HepG2 (cell line): ENCODE data around the gene ELMOD3. TPM values are rescaled to one million over a fixed set of nuclear protein-coding genes. Genes with fewer than 3 reads are reported as not detected.
A peak's percentile ranks its signal among the peaks of the same experiment; 100 is the strongest.

Source experiments
- ADNP ChIP-seq: sonication (generic); formaldehyde crosslinking; IDR thresholded peaks from 2 replicates; pipeline ENCODE4 v1.4.0; 2020; ENCODE audit warnings: missing genetic modification reagents
- ARNT2 ChIP-seq: sonication (generic); formaldehyde crosslinking; IDR thresholded peaks from 2 replicates; pipeline ENCODE4 v1.8.0; 2022; ENCODE audit warnings: mild to moderate bottlenecking, low read depth, missing genetic modification reagents, moderate library complexity
- HDAC1 ChIP-seq: sonication (generic); formaldehyde crosslinking; IDR thresholded peaks from 2 replicates; pipeline ENCODE4 v1.5.1; 2020; ENCODE audit warnings: mild to moderate bottlenecking, missing genetic modification reagents
- MAFF ChIP-seq: IDR thresholded peaks from 2 replicates; pipeline ENCODE4 v1.6.1; 2011; ENCODE audit warnings: low read depth, low read length, improper control_type of control experiment
- SP4 ChIP-seq: sonication (generic); formaldehyde crosslinking; IDR thresholded peaks from 2 replicates; pipeline ENCODE4 v1.8.1; 2023; ENCODE audit warnings: mild to moderate bottlenecking, missing genetic modification reagents
- TAF1 ChIP-seq: sonication (generic); formaldehyde crosslinking; IDR thresholded peaks from 2 replicates; pipeline ENCODE4 v1.4.0; 2020; ENCODE audit warnings: missing genetic modification reagents
- ZNF460 ChIP-seq: sonication (generic); formaldehyde crosslinking; IDR thresholded peaks from 2 replicates; pipeline ENCODE4 v1.5.1; 2020; ENCODE audit warnings: missing genetic modification reagents, mild to moderate bottlenecking, borderline replicate concordance
- ZNF615 ChIP-seq: sonication (generic); formaldehyde crosslinking; IDR thresholded peaks from 2 replicates; pipeline ENCODE4 v1.5.0; 2020; ENCODE audit warnings: mild to moderate bottlenecking, missing genetic modification reagents, borderline replicate concordance
- ZNF788 ChIP-seq: sonication (generic); formaldehyde crosslinking; IDR thresholded peaks from 2 replicates; pipeline ENCODE4 v1.5.0; 2020; ENCODE audit warnings: mild to moderate bottlenecking, missing genetic modification reagents, borderline replicate concordance
- ZNF891 ChIP-seq: sonication (generic); formaldehyde crosslinking; IDR thresholded peaks from 2 replicates; pipeline ENCODE4 v1.5.0; 2020; ENCODE audit warnings: mild to moderate bottlenecking, missing genetic modification reagents
- polyA plus RNA-seq, 8 experiments: library from polyadenylated mRNA; depleted of rRNA in 3 of 8; stranded (reverse) in 7 of 8; unstranded in 1 of 8; fragments of >200 nt; fragmentation: Illumina TruSeq in 4 of 8; extraction: Trizol in 4 of 8; gene quantifications; 2 replicates each; pipeline versions ENCODE4 v1.2.1 to v1.2.3, GENCODE V29; 2011 to 2016; ENCODE audit warnings: low read depth in 4 of 8, missing spikeins in 1 of 8, mixed read lengths in 1 of 8; ENCODE audit not compliant: insufficient read depth in 1 of 8
- total RNA-seq, 5 experiments: library from RNA; depleted of rRNA; stranded (reverse); fragments of >200 nt; fragmentation: Illumina TruSeq; extraction: Trizol; gene quantifications; 2 replicates each; pipeline ENCODE4 v1.2.3, GENCODE V29; 2016; ENCODE audit warnings: low read depth in 1 of 5
- TF ChIP-seq, protein P1 (sequence below): sonication (generic); formaldehyde crosslinking; IDR thresholded peaks from 2 replicates; pipeline ENCODE4 v1.5.0; 2020; ENCODE audit warnings: mild to moderate bottlenecking, missing genetic modification reagents, borderline replicate concordance
- TF ChIP-seq, protein P2 (sequence below): sonication (generic); formaldehyde crosslinking; IDR thresholded peaks from 2 replicates; pipeline ENCODE4 v1.5.1; 2020; ENCODE audit warnings: missing genetic modification reagents, mild to moderate bottlenecking, borderline replicate concordance
- TF ChIP-seq, protein P3 (sequence below): sonication (generic); formaldehyde crosslinking; IDR thresholded peaks from 2 replicates; pipeline ENCODE4 v1.5.0; 2020; ENCODE audit warnings: mild to moderate bottlenecking, missing genetic modification reagents, moderate library complexity
- TF ChIP-seq, protein P4 (sequence below): sonication (generic); formaldehyde crosslinking; IDR thresholded peaks from 2 replicates; pipeline ENCODE4 v1.4.0; 2020; ENCODE audit warnings: missing genetic modification reagents

ELMOD3 gene
- total and polyA plus RNA-seq, 2 of the 13 experiments (the other 11 are each of a cell fraction or from before 2014, with no cell fraction given), result 13.3 to 19.5 TPM

DNA sequence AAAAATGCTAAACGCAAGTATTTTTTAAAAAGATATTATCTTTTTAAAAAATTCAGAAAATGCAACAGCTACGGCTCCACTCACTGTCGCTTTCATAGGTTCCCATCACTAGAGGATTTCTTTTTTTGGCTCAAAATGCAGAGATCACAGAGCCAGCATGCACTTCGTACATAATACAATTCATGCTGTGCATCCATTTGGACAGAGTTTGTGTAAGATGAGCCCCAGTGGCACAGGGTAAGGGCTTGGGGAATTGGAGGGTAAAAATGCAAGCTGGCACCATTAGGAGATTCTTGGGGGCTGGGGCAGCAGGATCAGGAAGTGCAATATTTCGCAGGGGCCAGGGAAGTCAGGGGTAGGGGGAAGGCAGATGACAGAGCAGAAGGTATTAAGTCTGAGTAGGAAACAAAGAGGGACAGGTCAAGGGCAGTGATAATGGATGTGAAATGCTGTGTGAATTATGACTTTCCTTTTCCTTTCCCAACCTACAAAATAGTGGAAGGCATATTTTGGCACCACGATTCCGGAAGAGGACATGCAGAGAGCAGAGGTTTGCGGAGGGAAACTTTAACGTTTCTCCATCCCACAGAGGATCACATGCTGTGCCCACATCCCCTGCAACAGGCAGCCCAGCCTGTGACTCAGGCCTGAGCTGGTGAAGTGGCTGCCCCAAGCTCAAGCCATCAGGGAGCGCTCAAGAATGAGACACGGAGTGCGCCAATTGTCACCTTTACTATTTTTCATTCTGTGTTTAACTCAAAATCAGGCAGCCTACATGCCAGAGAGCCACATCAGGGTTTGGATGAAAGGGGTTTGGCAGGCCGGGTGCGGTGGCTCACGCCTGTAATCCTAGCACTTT is 50.9 kb downstream of the ELMOD3 start (continued):
- TF ChIP-seq, protein P1, sequence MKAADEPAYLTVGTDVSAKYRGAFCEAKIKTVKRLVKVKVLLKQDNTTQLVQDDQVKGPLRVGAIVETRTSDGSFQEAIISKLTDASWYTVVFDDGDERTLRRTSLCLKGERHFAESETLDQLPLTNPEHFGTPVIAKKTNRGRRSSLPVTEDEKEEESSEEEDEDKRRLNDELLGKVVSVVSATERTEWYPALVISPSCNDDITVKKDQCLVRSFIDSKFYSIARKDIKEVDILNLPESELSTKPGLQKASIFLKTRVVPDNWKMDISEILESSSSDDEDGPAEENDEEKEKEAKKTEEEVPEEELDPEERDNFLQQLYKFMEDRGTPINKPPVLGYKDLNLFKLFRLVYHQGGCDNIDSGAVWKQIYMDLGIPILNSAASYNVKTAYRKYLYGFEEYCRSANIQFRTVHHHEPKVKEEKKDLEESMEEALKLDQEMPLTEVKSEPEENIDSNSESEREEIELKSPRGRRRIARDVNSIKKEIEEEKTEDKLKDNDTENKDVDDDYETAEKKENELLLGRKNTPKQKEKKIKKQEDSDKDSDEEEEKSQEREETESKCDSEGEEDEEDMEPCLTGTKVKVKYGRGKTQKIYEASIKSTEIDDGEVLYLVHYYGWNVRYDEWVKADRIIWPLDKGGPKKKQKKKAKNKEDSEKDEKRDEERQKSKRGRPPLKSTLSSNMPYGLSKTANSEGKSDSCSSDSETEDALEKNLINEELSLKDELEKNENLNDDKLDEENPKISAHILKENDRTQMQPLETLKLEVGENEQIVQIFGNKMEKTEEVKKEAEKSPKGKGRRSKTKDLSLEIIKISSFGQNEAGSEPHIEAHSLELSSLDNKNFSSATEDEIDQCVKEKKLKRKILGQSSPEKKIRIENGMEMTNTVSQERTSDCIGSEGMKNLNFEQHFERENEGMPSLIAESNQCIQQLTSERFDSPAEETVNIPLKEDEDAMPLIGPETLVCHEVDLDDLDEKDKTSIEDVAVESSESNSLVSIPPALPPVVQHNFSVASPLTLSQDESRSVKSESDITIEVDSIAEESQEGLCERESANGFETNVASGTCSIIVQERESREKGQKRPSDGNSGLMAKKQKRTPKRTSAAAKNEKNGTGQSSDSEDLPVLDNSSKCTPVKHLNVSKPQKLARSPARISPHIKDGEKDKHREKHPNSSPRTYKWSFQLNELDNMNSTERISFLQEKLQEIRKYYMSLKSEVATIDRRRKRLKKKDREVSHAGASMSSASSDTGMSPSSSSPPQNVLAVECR (CRISPR knock-in tag), result peak; percentile 18; the same call in 1 of the 2 replicates
- TF ChIP-seq, protein P2, sequence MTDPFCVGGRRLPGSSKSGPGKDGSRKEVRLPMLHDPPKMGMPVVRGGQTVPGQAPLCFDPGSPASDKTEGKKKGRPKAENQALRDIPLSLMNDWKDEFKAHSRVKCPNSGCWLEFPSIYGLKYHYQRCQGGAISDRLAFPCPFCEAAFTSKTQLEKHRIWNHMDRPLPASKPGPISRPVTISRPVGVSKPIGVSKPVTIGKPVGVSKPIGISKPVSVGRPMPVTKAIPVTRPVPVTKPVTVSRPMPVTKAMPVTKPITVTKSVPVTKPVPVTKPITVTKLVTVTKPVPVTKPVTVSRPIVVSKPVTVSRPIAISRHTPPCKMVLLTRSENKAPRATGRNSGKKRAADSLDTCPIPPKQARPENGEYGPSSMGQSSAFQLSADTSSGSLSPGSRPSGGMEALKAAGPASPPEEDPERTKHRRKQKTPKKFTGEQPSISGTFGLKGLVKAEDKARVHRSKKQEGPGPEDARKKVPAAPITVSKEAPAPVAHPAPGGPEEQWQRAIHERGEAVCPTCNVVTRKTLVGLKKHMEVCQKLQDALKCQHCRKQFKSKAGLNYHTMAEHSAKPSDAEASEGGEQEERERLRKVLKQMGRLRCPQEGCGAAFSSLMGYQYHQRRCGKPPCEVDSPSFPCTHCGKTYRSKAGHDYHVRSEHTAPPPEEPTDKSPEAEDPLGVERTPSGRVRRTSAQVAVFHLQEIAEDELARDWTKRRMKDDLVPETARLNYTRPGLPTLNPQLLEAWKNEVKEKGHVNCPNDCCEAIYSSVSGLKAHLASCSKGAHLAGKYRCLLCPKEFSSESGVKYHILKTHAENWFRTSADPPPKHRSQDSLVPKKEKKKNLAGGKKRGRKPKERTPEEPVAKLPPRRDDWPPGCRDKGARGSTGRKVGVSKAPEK (CRISPR knock-in tag), result 0 out of 2 replicates have a peak, but pooled peaks have one; percentile 66
- TF ChIP-seq ARNT2 (CRISPR knock-in tag), result 0 out of 2 replicates have a peak, but pooled peaks have one; percentile 28
- peak; percentile 37; the same call in 1 of the 2 replicates for TF ChIP-seq HDAC1 (CRISPR knock-in tag)
- 0 out of 2 replicates have a peak, but pooled peaks have one; percentile 28 for TF ChIP-seq MAFF
- TF ChIP-seq, protein P3, sequence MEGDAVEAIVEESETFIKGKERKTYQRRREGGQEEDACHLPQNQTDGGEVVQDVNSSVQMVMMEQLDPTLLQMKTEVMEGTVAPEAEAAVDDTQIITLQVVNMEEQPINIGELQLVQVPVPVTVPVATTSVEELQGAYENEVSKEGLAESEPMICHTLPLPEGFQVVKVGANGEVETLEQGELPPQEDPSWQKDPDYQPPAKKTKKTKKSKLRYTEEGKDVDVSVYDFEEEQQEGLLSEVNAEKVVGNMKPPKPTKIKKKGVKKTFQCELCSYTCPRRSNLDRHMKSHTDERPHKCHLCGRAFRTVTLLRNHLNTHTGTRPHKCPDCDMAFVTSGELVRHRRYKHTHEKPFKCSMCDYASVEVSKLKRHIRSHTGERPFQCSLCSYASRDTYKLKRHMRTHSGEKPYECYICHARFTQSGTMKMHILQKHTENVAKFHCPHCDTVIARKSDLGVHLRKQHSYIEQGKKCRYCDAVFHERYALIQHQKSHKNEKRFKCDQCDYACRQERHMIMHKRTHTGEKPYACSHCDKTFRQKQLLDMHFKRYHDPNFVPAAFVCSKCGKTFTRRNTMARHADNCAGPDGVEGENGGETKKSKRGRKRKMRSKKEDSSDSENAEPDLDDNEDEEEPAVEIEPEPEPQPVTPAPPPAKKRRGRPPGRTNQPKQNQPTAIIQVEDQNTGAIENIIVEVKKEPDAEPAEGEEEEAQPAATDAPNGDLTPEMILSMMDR (CRISPR knock-in tag), result peak; percentile 21; the same call in 1 of the 2 replicates
- TF ChIP-seq TAF1 (CRISPR knock-in tag), result 0 out of 2 replicates have a peak, but pooled peaks have one; percentile 7
- peak; percentile 70; the same call in 1 of the 2 replicates for TF ChIP-seq ZNF460
- TF ChIP-seq ZNF788, result no peak
- TF ChIP-seq, protein P4, sequence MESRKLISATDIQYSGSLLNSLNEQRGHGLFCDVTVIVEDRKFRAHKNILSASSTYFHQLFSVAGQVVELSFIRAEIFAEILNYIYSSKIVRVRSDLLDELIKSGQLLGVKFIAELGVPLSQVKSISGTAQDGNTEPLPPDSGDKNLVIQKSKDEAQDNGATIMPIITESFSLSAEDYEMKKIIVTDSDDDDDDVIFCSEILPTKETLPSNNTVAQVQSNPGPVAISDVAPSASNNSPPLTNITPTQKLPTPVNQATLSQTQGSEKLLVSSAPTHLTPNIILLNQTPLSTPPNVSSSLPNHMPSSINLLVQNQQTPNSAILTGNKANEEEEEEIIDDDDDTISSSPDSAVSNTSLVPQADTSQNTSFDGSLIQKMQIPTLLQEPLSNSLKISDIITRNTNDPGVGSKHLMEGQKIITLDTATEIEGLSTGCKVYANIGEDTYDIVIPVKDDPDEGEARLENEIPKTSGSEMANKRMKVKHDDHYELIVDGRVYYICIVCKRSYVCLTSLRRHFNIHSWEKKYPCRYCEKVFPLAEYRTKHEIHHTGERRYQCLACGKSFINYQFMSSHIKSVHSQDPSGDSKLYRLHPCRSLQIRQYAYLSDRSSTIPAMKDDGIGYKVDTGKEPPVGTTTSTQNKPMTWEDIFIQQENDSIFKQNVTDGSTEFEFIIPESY (CRISPR knock-in tag), result peak; percentile 73; the same call in 1 of the 2 replicates
- TF ChIP-seq ADNP (CRISPR knock-in tag), result no peak
- 0 out of 2 replicates have a peak, but pooled peaks have one; percentile 31 for TF ChIP-seq ZNF615 (CRISPR knock-in tag)
- TF ChIP-seq ZNF891 (CRISPR knock-in tag), result peak; percentile 45; the same call in 1 of the 2 replicates
- 0 out of 2 replicates have a peak, but pooled peaks have one; percentile 22 for TF ChIP-seq SP4 (CRISPR knock-in tag)
